GM19468 (cell line): ENCODE data around the gene TBCB.

Experiments
- ATAC-seq: cut with Tn5 transposase; IDR thresholded peaks from one replicate; pipeline ENCODE4 v1.9.1; 2021; ENCODE audit warnings: mild to moderate bottlenecking, moderate library complexity, moderate number of reproducible peaks; ENCODE audit not compliant: unreplicated experiment; ENCODE audit errors: extremely low read depth

TBCB gene

DNA sequence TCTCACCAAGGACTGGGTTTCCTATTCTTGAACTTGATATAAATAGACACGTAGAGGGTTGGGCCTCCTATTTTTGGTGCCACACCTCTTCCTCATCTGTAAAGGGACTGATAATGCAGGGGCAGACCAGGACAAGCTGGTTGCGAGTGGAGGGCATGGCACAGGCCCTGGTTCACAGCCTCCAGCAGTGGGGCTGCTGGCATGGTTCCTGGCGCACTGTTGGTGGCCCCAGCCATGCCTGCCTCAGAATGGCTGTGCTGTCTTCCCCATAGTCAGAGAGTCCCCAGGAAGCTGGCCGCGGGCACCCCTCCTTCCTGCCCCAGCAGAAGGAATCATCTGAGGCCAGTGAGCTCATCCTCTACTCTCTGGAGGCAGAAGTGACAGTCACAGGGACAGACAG is 14.8 kb upstream of the TBCB start:
- ATAC-seq, result no peak

DNA sequence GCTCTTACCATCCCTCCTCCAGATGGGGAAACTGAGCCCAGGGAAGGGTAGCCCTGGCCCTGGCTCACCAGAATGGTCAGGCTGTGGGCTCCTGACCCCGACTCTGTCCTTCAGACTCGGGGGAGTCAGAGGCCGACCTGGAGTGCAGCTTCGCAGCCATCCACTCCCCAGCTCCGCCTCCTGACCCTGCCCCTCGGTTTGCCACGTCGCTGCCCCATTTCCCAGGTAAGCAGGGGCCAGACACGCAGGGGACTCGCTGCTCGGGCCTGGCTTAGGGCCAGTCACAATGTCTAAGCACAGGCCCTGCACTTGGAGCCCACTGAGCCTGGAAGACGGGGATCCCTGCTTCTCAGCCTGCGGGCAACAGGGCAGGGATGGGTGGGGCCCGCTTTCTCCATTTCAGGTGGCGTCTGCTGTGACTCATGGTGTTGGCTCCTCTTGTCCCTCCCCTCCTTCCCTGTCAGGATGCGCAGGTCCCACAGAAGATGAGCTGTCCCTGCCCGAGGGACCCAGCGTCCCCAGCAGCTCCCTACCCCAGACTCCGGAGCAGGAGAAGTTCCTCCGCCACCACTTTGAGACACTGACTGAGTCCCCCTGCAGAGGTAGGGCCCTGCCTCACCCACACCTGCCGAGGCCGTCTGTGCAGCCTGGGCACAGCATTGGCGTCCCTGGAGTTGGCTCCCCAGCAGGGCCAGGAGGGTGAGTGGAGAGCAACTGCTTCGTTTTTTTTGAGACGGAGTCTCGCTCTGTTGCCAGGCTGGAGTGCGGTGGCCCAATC is 13.5 kb upstream of the TBCB start:
- ATAC-seq, result no peak

DNA sequence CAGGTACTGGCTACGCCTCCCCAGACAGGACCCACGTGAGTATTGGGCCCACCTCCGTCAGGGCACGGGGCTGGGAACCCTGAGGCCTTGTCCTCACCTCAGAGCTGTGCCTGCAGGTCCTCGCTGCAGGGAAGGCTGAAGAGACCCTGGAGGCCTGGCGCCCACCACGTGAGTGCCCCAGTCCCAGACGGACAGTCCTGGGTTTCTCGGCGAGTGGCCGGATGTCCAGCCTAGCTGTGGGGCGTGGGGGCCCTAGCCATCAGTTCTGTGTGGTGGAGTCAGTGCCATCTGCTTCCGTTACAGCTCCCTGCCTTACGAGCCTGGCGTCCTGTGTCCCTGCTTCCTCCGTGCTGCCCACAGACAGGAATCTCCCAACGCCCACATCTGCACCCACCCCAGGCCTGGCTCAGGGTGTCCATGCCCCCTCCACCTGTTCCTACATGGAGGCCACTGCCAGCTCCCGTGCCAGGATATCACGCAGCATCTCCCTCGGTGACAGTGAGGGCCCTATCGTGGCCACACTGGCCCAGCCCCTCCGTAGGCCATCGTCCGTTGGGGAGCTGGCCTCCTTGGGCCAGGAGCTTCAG is 12.1 kb upstream of the TBCB start:
- ATAC-seq, result no peak

DNA sequence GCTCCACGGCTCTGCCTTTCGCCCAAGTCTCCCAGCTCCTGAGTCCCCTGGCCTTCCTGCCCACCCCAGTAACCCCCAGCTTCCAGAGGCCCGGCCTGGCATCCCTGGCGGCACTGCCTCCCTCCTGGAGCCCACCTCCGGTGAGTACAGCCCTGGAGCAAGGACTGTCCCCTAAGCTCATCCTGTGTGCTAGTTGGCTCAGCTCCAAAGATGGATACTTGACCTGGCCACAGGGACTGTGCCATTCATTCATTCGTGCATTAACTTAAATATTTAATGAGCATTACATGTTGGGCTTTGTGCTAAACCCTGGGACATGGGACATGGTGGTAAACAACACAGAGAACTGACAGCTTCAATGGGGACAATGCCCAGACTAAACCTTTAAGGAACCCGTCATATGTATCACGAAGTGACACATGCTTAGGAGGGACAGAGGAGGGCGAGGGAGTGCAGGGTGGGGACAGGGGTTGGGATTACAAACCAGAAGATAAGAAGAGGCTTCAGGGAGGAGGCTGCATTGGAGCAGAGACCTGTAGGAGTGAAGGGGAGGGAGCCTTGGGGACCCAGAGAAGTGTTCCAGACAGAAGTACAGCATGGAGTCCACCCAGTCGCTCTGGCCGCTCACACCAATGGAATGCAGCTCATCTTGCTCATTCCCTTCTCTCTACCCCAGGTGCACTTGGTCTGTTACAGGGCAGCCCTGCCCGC is 11.3 kb upstream of the TBCB start:
- no peak for ATAC-seq

DNA sequence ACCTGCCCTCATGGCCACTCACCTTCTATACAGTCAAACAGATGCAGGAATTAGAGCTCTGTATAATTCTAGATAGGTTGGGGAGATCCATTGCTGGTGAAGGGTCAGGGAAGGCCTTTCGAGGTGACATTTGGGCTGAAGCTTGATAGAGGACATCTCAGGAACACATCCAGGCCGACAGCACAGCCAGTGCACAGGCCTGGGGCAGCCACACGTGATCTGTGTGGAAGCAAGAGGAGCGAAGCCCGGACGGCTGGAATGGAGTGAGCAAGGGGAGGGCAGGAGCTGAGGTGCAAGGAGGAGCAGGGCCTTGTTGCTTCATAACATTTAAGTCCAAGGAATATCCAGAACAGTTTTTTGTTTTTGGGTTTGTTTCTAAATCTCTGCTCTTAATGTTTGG is 8.8 kb upstream of the TBCB start:
- no peak for ATAC-seq

DNA sequence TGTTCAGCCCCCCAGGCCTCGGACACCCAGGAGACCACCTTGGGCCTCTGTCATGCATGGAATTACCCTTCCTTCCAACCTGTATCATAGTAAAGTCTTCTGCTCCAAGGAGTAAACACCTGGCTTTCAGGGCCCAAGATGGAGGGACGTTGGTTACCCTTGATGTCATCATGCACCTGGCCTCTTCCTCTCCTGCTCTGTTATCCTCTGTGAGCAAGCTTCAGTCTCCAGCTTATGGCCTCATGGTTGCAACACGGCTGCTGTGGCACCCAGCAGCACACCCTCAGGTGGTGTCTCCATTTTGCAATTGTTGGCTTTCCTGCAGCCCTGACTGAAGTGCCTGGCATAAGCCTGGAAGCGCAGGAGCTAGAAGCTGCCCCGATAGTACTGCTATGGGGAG is 8.3 kb upstream of the TBCB start:
- no peak for ATAC-seq

DNA sequence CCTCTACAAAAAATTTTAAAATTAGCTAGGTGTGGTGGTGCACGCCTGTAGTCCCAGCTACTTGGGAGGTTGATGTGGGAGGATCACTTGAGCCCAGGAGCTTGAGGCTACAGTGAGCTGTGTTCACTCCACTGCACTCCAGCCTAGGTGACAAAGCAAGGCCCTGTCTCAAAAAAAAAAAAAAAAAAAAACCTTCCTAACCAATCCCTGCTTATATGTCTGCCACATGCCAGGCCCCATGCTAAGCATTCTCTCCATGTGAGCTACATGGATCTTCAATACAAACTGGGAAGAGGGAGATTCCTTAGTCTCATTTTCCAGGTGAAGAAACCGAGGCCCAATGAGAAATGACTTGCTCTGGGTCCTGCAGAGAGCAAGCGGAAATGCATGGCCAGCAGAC is 6.6 kb upstream of the TBCB start:
- ATAC-seq, result no peak

DNA sequence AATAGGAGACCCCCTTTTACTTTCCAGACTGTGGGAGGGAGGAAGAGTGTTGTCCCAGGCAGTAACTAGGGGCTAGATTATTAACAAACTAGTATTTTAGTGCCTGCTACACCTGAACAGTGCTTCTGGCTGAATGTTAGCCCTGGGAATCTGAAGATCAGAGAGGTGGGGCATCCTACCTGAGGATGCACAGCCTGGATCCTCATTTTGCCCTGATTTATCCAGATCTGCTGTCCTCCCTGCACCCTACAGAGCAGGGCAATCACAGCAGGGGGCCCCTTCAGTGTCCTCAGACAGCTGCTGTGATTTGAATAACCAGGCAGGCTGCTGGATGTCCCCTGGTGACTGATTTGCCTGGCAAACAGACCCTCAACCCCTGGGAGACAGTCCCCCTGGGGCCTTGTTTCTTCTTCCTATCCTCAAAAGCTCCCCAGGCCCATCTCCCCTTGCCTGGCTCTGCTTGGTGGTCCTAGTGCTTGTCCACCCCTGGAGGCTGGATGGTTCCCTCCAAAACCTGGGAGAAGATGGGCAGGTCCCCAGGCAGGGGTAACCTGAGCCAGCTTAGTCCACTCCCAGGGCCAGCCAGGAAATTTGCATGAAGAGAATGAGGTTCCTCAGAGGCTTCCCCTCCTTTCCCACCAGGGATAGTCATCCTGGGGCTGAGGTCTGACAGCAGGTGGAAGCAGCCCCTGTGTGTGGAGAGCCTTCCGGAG is 4.6 kb upstream of the TBCB start, which contains the start of gene OVOL3:
Gene OVOL3, plus strand, starts transcription at position 657 of the 713 bp plus-strand sequence. CDS start 60 bp downstream, outside the sequence.
- ATAC-seq, result no peak

DNA sequence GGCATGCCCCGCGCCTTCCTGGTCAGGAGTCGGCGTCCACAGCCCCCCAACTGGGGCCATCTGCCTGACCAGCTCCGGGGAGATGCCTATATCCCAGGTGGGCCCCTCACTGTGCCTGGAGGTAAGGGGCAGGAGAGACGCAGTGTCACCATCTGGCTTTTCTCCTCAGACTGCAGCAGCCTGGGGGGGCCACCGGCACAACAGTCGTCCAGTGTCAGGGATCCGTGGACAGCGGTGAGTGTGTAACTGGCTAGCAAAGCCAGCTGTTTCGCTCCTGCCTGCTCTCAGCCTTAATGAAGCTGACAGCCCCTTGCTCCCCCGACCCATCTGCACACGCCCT is 4.1 kb upstream of the TBCB start:
- ATAC-seq, result no peak

DNA sequence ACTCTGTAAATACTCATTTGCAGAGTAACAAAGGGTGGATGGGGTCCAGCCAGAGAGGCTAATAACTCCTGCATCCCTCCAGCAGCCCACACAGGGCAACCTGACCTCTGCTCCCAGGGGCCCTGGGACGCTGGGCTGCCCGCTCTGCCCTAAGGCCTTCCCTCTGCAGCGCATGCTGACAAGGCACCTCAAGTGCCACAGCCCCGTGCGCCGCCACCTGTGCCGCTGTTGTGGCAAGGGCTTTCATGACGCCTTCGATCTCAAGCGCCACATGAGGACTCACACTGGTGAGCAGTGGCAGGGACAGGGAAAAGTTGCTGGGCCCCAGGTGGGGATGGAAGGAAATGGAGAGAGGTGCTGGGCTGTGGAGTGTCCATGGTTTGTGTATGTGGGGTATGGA is 2.6 kb upstream of the TBCB start:
- no peak for ATAC-seq

DNA sequence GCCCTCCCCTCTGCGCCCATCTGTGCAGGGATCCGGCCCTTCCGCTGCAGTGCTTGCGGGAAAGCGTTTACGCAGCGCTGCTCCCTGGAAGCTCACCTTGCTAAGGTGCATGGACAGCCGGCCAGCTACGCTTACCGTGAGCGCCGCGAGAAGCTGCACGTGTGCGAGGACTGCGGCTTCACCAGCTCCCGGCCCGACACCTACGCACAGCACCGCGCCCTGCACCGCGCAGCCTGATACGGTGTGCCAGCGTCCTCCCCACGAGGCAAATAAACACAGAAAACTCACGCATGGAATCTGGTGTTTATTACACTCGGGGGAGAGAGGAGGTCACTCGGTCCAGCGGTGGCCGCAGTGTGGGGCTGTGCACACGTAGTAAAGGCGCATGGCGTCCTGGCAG is 1.8 kb upstream of the TBCB start:
- ATAC-seq, result no peak

DNA sequence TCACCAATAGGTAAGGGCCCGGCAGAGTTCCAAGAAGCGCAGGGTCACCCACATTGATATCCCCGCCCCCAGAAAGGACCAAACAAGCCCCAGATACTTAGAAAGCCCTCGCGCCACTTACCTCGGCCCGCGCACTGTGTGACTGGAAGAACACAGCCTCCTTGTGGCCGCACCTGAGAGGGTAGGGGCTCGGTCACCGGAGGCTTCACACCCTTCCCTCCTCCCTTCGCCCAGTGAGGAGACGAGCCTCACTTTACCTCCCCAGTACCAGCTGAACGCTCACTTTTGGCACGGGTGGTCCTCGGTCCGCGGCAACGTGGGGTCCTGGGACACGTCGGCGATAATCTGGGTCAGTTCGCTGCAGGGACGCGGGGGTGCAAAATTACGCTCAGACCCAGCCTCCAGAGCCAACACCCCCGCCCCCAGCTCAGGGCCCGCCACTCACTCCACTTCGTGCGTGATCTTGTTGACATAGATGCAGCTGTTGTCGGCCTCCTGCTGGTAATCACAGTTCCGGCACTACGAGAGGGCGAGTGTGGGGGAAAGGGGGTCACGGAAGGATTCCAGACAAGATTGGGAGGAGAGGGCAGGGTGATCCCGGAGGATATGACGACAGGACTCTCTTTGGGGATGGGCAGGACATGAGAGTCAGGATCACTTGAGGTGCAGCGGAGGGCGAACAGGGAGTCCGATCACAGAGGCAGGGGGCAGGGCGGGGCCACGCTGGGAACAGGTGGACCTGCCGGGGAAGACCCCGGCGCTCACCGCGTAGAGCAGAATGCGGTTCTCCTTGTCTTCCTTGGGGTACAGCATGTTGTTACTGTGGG is 1.2 kb upstream of the TBCB start:
- ATAC-seq, result no peak

DNA sequence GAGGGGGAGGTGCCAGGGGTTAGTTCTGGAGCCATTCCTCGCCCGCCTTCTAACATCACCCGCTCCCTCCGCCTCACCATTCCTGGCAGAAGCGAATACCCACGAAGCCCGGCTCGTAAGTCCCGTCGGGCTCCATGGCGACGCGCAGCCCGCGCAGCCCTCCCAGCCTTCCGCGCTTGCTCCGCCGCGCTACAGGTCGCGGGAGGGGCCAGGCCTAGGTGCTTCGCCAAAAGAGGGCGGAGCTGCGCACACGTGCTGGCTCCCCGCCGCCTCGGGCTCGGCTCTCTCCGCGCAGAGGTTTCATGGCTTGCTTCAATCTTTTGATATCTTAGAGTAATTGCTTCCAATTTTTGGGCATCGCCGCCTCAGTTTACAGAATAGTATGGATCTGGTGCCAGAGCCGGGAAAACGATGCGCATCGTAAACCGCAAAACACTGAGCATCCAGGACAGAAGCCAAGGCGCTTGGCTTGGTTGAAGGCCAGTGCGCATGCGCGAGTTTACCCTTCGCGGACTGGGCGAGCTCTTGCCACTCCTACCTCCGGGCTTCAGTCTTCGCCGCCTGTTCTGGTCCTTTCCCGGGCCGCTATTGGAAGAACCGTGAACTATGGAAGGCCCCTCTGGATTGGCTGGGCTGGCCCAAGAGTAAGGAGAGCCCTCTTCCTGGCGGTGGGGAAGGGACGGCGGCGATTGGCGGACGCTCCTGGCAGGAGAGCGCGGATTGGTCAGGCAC is 381 bp upstream of the TBCB start, which contains the start of gene POLR2I:
Gene POLR2I, minus strand, starts transcription at position 155 of the 732 bp plus-strand sequence. Its CDS starts 19 bp downstream, at position 136.
- peak; percentile 85 for ATAC-seq

DNA sequence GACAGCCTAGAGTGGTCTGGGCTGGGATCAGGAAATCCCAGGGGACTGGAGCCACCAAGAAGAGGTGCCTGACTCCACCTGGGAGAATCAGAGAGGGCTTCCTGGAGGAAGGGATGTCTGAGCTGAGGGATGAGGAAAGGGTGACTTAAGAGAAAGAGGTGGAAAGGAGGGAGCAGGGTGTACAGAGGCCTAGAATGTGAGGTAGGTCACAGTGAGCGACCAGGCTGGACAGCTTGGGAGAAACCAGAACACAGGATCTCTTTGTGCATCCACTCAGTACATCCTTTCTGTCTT is 1.0 kb downstream of the TBCB start:
- no peak for ATAC-seq

DNA sequence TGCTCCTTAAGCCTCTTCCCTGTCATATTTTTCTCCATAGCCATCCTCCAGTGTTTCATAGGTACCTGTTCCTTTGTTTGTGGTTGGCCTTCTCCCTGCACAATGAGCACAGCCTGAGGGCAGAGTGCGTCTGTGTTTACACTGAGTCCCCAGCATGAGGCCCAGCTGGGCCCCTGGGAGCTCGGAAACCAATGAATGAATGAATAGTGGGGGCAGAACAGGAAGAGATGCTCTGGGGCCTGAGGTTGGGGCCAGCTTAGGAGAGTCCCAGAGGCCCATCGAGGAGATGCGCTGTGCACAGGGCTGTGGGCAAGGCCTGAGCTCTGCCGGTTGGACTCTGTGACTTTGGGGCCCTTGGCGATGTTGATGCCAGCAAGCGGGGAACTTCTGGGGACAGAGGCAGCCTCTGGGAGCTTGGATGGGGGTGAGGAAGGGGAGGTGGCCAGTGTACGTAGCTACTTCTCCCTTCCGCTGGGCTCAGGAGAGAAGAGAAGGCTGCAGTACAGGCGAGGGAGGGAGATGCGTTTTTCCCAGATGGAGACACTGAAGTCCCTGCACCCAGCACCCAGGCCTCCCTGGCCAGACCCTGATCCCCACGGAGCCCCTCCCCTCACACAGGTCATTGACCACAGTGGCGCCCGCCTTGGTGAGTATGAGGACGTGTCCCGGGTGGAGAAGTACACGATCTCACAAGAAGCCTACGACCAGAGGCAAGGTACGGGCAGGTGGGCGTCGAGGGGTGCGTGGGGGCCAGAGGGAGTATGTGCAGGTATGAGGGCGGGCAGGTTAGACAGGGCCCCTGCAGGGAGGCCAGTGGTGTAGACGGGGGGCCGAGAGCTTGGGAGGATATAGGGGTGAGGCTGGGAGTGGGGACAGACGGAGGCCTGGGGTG is 5.1 kb downstream of the TBCB start:
- no peak for ATAC-seq

DNA sequence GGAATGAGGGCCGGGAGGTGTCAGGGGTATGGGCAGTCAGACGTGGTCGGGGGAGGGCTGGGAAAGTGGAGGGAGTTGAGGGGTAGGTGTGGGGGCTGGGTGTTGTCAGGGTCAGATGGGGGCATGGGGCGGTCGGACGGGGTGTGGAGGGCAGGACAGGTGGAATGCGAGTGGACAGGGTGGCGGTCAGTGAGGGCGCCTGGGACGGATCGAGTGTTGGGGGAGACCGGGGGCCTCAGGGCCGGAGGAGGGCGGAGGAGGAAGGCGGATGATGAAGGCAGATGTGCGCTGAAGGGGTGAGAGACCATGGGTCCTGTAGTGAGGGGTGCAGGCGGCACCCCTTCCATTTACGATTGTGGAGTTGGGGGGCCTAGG is 5.7 kb downstream of the TBCB start:
- no peak for ATAC-seq

DNA sequence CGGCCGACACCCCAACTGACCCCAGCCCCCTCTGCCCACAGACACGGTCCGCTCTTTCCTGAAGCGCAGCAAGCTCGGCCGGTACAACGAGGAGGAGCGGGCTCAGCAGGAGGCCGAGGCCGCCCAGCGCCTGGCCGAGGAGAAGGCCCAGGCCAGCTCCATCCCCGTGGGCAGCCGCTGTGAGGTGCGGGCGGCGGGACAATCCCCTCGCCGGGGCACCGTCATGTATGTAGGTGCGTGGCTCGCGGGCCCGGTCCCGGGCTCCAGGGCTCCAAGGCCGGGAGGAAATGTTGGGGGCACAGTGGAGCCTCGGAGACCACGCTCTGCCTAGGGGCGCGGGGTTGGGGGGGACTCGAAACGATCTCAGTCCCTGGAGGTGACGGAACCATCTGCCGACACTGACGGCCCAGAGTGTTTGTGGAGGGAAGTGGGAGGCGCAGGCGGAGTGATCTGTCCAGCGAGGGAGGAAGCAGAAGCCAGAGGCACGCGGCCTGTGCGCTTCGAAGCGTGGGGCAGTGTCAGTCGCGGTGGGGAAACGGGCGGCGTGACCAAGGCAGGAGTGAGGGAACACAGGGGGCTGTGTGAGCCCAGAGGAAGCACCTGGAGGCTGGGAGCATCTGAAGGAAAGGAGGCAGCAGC is 6.3 kb downstream of the TBCB start:
- ATAC-seq, result no peak

DNA sequence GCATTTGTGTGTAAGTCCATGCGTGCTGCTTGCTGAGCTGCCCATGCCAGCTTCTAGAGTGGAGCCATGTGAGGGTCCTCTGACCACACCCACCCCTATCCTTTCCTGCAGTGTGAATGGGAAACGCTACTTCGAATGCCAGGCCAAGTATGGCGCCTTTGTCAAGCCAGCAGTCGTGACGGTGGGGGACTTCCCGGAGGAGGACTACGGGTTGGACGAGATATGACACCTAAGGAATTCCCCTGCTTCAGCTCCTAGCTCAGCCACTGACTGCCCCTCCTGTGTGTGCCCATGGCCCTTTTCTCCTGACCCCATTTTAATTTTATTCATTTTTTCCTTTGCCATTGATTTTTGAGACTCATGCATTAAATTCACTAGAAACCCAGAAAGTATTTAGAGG is 10.3 kb downstream of the TBCB start:
- ATAC-seq, result no peak
